Skeletal muscle tissue (tissue), 4 donors: Measurements from ENCODE around the gene THRAP3. TPM values are rescaled to one million over a fixed set of nuclear protein-coding genes. Genes with fewer than 3 reads are reported as not detected.
"Not testable (repeated sequence)": the region's sequence is repeated elsewhere in the genome, so short reads cannot be mapped to it uniquely, and the experiment has no call there.

Experiments used
- H3K27ac ChIP-seq: one replicate; pipeline ENCODE4 v1.7.0; 2013; ENCODE audit warnings: mild to moderate bottlenecking, low read depth, low read length, inconsistent platforms
- H3K27me3 ChIP-seq, 3 donors: one replicate each; pipeline ENCODE4 v1.7.0; 2013; ENCODE audit warnings: low read length in 3 of 3; ENCODE audit not compliant: control insufficient read depth in 3 of 3, insufficient read depth in 3 of 3
- H3K36me3 ChIP-seq, 3 donors: one replicate each; pipeline ENCODE4 v1.7.0; 2013; ENCODE audit warnings: low read length in 3 of 3; ENCODE audit not compliant: control insufficient read depth in 3 of 3, insufficient read depth in 3 of 3
- H3K4me1 ChIP-seq, 3 donors: one replicate each; pipeline ENCODE4 v1.7.0; 2013; ENCODE audit warnings: low read length in 3 of 3, mild to moderate bottlenecking in 3 of 3; ENCODE audit not compliant: control insufficient read depth in 3 of 3, insufficient read depth in 3 of 3
- H3K4me3 ChIP-seq, 3 donors: one replicate each; pipeline ENCODE4 v1.7.0; 2013; ENCODE audit warnings: low read length in 3 of 3
- H3K9ac ChIP-seq, 3 donors: one replicate each; pipeline ENCODE4 v1.7.0; 2013; ENCODE audit warnings: low read length in 3 of 3, mild to moderate bottlenecking in 3 of 3, moderate library complexity in 2 of 3, low read depth in 1 of 3
- H3K9me3 ChIP-seq, 3 donors: one replicate each; pipeline ENCODE4 v1.7.0; 2013; ENCODE audit warnings: low read length in 3 of 3; ENCODE audit not compliant: control insufficient read depth in 3 of 3
- total RNA-seq: library from RNA; depleted of rRNA; stranded (reverse); fragments of >200 nt; gene quantifications from one replicate; pipeline ENCODE4 v1.2.3, GENCODE V29; 2014
- donor health status: Osteomylitis.

Gene THRAP3
- total RNA-seq, 1 donor from 2014 or later: 51.7 TPM

DNA sequence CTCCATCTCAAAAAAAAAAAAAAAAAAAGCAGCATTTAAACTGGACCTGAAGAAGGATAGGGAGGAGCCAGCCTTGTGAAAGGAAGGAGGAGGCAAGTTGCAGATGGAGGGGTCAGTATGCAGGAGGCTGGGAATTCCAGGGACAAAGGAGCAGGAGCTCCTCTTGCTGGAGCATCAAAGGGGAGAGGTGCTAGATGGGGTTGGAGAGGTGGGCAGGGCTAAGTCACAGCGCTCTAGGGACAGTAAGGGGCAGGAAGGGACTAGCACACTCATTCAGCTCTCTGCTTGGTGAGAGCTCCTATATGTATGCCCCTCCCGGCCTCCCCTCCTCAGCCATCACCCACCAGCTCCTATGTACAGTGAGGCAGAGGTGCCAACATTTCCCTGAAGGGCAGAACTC lies 41.5 kb upstream of the THRAP3 start:
- H3K9me3 ChIP-seq: no peaks in the 10 kb centered on the region
- no peak overlapping the region for H3K4me3 ChIP-seq
- H3K9ac ChIP-seq: peak overlapping the region in 1 of 3 donors; percentile 25
- no peaks in the 10 kb centered on the region for H3K27me3 ChIP-seq
- peaks cover 8 to 17% (median 14%) of the 10 kb centered on the region in 3 donors for H3K4me1 ChIP-seq
- peaks cover 28 to 34% (median 31%) of the 10 kb centered on the region in 3 donors for H3K36me3 ChIP-seq
- no peak overlapping the region for H3K27ac ChIP-seq

DNA sequence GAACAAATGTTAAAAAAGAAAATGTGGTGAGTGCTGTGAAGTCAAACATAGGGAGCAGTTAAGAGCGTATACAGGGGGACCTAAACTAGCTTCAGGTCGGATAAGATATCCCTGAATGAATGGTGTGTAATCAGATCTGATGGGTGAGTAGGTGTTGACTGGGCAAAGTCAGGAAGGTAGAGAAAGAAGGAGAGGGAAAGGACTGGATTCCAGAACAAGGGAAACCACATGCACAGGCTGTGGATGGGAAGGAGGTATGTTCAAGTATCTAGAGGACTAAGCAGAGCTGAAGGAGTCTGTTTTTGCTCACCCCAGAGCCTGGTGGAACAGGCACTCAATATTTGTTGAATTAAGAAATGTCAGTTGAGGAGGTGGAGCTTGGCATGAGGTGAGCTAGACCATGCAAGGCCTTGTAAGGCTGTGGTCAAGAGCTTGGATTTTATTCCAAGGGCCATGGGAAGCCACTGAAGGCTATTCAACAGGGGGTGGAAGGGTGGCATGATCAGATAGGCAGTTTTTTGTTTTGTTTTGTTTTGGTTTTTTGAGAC lies 40.9 kb upstream of the THRAP3 start:
- Histone ChIP-seq H3K9me3 (no peaks in the 10 kb centered on the region), H3K27ac (no peak overlapping the region)

DNA sequence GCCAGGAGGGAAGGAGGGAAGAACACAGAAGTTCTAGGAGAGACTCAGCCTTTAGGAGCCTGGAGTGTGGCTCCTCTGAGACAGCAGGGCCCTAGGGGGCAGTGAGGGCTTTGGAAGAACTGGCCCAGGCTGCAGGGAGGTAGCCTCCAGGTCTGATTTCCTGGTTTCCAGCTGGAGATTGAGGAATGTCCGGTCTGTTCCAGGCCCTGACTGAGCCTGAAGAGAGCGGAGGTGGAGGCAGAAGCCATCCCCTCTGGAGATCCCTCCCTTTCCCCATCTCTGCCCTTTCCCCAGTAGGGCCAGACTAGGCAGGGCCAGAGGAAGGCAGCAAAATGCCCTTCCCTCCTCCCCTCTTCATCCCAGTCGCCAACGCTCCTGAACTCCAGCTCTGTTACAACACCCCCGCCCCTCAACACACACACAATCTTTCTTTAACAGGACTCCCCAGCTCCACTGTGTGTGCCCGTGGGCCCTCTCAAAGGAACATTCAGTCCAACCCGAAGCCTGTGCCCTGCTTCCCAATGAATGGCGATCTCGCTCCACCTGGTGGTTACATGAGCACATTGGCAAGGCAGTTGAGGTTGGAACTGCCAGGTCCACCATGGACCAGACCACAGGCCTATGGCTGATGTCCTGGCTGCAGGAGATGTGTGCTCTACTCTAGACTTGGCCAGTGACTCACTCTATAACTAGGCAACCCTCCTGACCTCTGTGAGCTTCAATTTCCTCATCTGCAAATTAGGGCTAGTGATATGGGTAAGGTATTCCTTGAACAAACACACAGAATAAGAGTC lies 36.2 kb upstream of the THRAP3 start:
- peak overlapping the region in 1 of 3 donors; percentile 29 for H3K4me3 ChIP-seq

More for the DNA sequence above, 40.9 kb upstream of the THRAP3 start:
- H3K27me3 ChIP-seq: no peaks in the 10 kb centered on the region
- H3K4me3 ChIP-seq: no peak overlapping the region
- no peak overlapping the region for H3K9ac ChIP-seq
- peaks cover 24 to 30% (median 29%) of the 10 kb centered on the region in 3 donors for H3K36me3 ChIP-seq
- H3K4me1 ChIP-seq: peaks cover 12 to 21% (median 20%) of the 10 kb centered on the region in 3 donors

DNA sequence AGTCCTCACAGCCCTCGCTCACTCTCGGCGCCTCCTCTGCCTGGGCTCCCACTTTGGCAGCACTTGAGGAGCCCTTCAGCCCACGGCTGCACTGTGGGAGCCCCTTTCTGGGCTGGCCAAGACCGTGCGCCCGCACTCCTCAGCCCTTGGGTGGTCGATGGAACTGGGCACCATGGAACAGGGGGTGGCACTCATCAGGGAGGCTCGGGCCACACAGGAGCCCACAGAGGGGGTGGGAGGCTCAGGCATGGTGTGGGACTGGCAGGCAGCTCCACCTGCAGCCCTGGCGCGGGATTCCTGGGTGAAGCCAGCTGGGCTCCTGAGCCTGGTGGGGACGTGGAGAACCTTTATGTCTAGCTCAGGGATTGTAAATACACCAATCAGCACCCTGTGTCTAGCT lies 27.4 kb upstream of the THRAP3 start:
- H3K27me3 ChIP-seq, H3K9me3 ChIP-seq: not testable (repeated sequence)

More for the DNA sequence above, 36.2 kb upstream of the THRAP3 start:
- peak overlapping the region; percentile 72 for H3K27ac ChIP-seq
- H3K9me3 ChIP-seq: no peaks in the 10 kb centered on the region
- peak overlapping the region; percentile 52 to 79 (median 64) for H3K9ac ChIP-seq
- H3K4me1 ChIP-seq: peaks cover 9 to 19% (median 16%) of the 10 kb centered on the region in 3 donors
- H3K27me3 ChIP-seq: no peaks in the 10 kb centered on the region
- no peaks in the 10 kb centered on the region for H3K36me3 ChIP-seq

DNA sequence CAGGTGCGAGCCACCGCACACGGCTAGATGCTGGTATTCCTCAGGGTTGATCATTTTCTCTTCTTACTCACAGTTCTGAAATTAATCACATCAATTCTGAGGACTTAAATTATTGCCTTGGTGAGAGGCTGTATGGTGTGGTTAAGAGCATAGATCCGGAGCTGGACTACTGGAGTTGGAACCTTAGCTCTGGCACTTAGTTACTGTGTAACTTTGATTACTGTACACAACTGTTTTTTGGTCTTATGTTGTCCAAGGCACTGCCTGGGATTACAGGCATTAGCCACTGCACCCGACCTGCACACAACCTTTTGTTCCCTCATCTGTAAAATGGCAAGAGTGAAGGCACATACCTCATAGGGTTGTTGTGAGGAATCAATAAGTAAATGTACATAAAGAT lies 25.6 kb upstream of the THRAP3 start:
- Histone ChIP-seq H3K27ac (no peak overlapping the region), H3K4me1 (peaks cover 0 to 15% (median 10%) of the 10 kb centered on the region in 3 donors), H3K9me3 (no peaks in the 10 kb centered on the region), H3K36me3 (no peaks in the 10 kb centered on the region), H3K27me3 (no peaks in the 10 kb centered on the region), H3K9ac (no peak overlapping the region), H3K4me3 (no peak overlapping the region)

More for the DNA sequence above, 27.4 kb upstream of the THRAP3 start:
- not testable (repeated sequence) for H3K36me3 ChIP-seq, H3K27ac ChIP-seq, H3K4me1 ChIP-seq, H3K4me3 ChIP-seq, H3K9ac ChIP-seq

DNA sequence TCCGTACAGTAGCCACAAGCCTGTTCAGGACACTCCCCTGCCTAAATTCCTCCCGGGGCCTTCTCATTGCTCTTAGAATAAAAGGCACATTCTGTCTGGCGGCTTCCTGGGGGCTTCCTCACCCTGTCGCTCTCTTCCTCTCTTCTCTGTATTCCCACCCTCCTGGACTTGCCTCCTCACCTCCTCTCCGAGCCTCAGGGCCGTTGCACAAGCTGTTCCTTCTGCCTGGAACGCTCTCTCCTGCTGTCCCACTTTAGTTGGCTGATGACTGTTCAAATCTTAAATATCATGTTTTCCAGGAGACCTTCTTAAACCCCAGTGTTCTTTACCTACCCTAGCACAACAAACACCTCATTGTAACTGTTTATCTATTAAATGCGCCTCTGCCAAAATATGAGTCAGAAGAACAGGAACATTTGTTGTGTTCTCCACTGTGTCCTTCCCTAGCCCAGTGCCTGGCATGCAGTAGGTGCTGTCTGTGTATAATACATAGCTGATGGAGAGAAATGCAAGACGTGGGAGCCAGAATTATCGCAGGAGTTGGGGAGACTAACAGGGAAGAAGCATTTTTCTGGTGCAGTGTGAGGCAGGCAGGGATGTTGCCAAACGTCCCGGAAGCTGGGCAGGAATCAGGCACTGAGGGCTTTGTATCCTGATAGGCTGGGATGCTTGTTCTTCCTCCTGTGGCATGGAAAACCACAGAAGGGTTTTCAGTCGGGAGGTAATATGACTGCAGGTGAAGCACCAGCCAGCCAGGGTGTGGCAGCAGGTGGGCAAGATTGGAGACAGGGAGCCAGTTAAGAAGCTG lies 24.1 kb upstream of the THRAP3 start:
- Histone ChIP-seq H3K36me3 (no peaks in the 10 kb centered on the region), H3K4me3 (no peak overlapping the region), H3K4me1 (peaks cover 8 to 23% (median 18%) of the 10 kb centered on the region in 3 donors), H3K9ac (no peak overlapping the region), H3K27me3 (no peaks in the 10 kb centered on the region), H3K27ac (no peak overlapping the region), H3K9me3 (no peaks in the 10 kb centered on the region)

DNA sequence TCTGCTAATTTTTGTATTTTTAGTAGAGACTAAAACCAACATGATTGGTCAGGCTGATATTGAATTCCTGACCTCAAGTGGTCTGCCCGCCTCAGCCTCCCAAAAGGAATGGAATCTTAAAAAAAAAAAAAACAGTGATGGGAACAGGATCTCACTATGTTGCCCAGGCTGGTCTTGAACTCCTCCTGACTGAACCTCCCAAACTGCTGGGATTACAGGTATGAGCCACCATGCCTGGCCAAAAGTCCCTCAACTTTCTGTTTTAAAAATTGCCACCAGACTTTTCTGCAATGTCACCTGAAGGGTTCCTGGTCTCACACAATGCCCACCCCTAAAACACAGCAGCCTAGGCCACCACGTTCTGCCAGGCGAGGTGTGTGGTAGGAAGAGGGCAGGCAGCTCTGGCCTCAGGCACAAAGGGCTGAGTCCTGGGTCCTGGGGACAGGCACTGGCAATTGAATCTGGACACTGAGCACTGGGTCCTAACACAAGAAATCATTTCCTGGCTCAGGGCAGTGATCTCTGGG lies 21.2 kb upstream of the THRAP3 start:
- H3K4me1 ChIP-seq: peaks cover 15 to 34% (median 22%) of the 10 kb centered on the region in 3 donors
- H3K27me3 ChIP-seq: no peaks in the 10 kb centered on the region
- no peaks in the 10 kb centered on the region for H3K9me3 ChIP-seq
- no peaks in the 10 kb centered on the region for H3K36me3 ChIP-seq
- H3K9ac ChIP-seq: peak overlapping the region; percentile 2 to 57 (median 8)
- no peak overlapping the region for H3K4me3 ChIP-seq
- H3K27ac ChIP-seq: peak overlapping the region; percentile 86

DNA sequence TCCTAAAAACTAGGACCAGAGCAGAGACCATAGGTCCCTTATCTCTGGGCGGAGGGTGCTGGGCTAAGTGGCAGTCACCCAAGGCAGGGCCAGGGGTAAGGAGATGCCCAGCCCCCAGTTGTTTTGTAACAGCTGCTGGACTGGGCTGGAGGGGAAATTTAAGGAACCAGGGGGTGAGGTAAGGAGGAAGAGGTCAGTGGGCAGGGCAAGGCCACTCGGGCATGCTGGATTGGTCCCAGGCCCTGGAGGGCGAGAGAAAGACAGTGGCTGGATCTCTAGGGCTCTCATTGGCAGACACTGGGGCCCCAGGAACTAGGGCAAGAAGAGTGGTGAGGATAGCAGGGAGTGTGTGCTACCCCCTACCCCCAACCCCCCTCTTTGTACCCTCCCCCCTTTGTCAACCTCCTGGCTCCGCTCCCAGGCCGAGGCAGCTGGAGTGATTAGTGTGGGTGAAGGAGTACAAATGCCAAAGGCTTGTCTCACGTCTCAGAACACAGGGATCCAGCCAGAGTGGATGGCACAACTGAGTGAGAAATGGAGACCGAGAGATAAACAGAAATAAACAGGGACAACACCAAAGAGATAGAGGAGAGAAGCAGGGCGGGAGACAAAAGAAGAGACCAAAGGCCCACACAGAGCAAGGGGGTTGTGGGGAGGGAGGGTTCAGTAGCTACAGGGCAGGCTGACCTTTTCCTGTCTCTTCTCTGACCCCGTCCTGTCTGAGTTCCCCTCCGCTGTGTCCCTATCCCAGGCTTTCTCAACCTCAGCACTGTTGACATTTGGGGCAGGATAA lies 20.5 kb upstream of the THRAP3 start:
- Histone ChIP-seq H3K27ac (peak overlapping the region; percentile 86), H3K9me3 (no peaks in the 10 kb centered on the region), H3K27me3 (no peaks in the 10 kb centered on the region), H3K4me1 (peaks cover 15 to 35% (median 22%) of the 10 kb centered on the region in 3 donors), H3K9ac (peak overlapping the region; percentile 8 to 67 (median 57)), H3K36me3 (no peaks in the 10 kb centered on the region), H3K4me3 (peak overlapping the region; percentile 3 to 52 (median 16))

DNA sequence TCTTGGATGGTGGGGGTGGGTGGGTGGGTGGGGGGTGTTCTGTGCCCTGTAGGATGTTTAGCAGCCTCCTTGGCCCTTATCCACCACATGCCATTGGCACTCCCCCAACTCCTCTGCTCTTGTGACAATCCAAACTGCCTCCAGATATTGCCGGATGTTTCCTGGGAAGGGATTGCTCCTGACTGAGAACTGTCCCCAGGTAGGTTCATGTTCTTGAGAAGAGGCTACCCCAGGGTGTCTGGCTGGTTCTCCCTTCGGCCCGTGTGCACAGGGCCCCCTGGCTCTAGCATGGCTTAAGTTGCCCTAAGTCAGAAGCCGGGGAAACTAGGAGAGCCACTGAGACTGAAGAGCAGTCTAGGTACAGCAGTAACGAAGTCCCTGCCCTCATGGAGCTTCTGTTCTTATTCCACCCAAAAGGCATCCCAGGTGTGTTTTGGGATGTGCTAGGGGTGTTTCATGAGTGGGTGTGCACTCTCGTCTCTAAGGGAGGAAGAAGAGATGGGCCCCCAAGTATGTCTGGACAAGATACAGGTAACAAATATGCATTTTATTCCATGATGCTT lies 19.8 kb upstream of the THRAP3 start:
- H3K27me3 ChIP-seq: no peaks in the 10 kb centered on the region
- peak overlapping the region; percentile 86 for H3K27ac ChIP-seq
- H3K4me1 ChIP-seq: peaks cover 15 to 39% (median 22%) of the 10 kb centered on the region in 3 donors
- peak overlapping the region; percentile 3 to 35 (median 31) for H3K4me3 ChIP-seq
- peak overlapping the region in 2 of 3 donors; percentile 50 to 67 for H3K9ac ChIP-seq
- no peaks in the 10 kb centered on the region for H3K36me3 ChIP-seq
- H3K9me3 ChIP-seq: no peaks in the 10 kb centered on the region
